HFFc6 (cell line): ENCODE results near the gene DCD. TPM values are rescaled to one million over a fixed set of nuclear protein-coding genes. Genes with fewer than 3 reads are reported as not detected.

Experiments used
- DNase-seq: peaks from one replicate; pipeline ENCODE4 v3.0.0-alpha.2; 2018
- H3K27ac Mint-ChIP-seq: 2 replicates; pipeline ENCODE4 v1.8.0; 2020; ENCODE audit warnings: mild to moderate bottlenecking, mixed read lengths
- H3K27me3 Mint-ChIP-seq: 2 replicates; pipeline ENCODE4 v1.8.0; 2021; ENCODE audit warnings: mild to moderate bottlenecking, moderate library complexity, mixed read lengths; ENCODE audit not compliant: insufficient read depth
- H3K36me3 Mint-ChIP-seq: 2 replicates; pipeline ENCODE4 v1.8.0; 2021; ENCODE audit warnings: low read depth, mixed read lengths
- H3K4me1 Mint-ChIP-seq: 2 replicates; pipeline ENCODE4 v1.8.0; 2020; ENCODE audit warnings: low read depth, mixed read lengths
- H3K4me3 Mint-ChIP-seq: 2 replicates; pipeline ENCODE4 v1.8.0; 2020; ENCODE audit warnings: mild to moderate bottlenecking, moderate library complexity, mixed read lengths
- H3K9me3 Mint-ChIP-seq: 2 replicates; pipeline ENCODE4 v1.8.0; 2020; ENCODE audit warnings: mild to moderate bottlenecking, mixed read lengths
- total RNA-seq, 6 experiments: library from RNA; stranded (reverse); fragmentation: NEBNext Ultra II Directional; extraction: Animal tissue kit (Norgen Biotek cat#: 25700); gene quantifications; 2 replicates in 1 of 6; 3 replicates in 5 of 6; pipeline ENCODE4 v1.2.3, GENCODE V29; 2021
- TF ChIP-seq, protein P1 (sequence below): fragments of 200-600 bp; sonication (generic); IDR thresholded peaks from 2 replicates; pipeline ENCODE4 v1.5.0; 2021; ENCODE audit warnings: antibody characterized with exemption, mild to moderate bottlenecking

DCD gene
- total RNA-seq, 6 experiments from 2014 or later = not detected

DNA sequence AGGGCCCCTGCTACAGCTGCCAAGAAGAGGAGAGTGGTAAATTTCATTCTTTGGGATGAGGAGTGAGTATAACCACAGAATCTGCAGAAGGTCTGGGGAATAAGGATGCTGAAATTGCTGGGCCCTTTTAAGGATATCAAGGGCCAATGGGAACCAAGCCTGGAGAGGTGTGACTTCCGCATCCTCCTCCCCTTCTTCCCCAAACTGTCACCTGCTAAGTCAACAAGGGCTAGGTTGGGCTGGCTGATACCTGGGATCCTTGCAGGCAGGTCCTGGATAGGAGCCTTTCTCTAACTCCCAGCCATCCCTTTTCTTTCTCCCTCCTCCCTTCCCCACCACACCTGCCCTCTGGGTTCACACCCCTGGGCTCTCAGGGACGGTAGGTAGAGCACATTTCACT is 13.4 kb downstream of the DCD start, which contains the start of gene LACRT:
LACRT (minus strand) TSS at position 101 of the 400 bp plus-strand sequence; CDS start at position 47, 54 bp downstream.
- Mint-ChIP-seq H3K27ac (no peak within 1 kb of the TSS), H3K9me3 (no peaks in the 10 kb centered on the region), H3K36me3 (no peaks in the 10 kb centered on the region), H3K4me3 (no peak within 1 kb of the TSS), H3K27me3 (peaks cover 12% of the 10 kb centered on the region), H3K4me1 (no peaks in the 10 kb centered on the region)
- DNase-seq = no peak
- TF ChIP-seq, protein P1, sequence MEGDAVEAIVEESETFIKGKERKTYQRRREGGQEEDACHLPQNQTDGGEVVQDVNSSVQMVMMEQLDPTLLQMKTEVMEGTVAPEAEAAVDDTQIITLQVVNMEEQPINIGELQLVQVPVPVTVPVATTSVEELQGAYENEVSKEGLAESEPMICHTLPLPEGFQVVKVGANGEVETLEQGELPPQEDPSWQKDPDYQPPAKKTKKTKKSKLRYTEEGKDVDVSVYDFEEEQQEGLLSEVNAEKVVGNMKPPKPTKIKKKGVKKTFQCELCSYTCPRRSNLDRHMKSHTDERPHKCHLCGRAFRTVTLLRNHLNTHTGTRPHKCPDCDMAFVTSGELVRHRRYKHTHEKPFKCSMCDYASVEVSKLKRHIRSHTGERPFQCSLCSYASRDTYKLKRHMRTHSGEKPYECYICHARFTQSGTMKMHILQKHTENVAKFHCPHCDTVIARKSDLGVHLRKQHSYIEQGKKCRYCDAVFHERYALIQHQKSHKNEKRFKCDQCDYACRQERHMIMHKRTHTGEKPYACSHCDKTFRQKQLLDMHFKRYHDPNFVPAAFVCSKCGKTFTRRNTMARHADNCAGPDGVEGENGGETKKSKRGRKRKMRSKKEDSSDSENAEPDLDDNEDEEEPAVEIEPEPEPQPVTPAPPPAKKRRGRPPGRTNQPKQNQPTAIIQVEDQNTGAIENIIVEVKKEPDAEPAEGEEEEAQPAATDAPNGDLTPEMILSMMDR = no peak

DNA sequence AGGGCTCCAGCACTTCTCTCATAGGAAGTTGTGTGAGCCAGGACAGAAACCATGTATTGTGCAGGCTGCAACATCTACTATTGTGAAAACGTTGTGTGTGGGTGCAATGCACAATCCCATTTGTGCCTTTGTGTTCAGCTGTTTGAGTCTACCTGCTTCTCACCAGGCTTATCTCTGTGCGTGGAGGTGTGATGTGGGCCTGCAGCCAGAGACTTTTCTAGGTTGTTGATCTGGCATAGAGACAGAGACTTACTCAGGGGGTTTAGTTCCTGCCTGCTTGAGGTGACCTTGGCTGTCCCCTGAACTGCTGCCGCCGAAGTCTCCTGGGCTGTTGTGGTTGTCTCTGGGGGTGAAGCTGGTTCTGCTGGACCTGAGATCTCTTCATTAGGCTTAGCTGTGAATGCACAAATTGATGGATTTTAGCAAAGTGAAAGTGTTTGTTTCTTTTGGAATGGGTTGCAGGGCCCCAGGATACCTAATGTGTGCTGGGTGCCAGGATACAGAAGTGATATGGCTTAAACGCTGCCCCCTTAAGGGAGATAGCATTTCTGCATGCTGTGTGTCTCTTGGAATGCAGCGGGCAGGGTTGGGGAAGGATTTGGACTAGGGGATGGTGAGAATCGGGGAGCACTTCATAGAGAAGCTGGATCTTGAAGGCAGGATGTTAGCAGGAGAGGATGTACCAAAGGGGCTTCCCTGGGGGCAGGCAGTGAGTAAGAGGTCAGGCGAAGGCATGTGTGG is 16.0 kb downstream of the DCD start:
- H3K9me3 Mint-ChIP-seq = peaks cover 2% of the 10 kb centered on the region
- TF ChIP-seq, protein P1 = no peak
- H3K4me3 Mint-ChIP-seq = no peak overlapping the region
- H3K4me1 Mint-ChIP-seq = no peaks in the 10 kb centered on the region
- peaks cover 15% of the 10 kb centered on the region for H3K27me3 Mint-ChIP-seq
- no peaks in the 10 kb centered on the region for H3K36me3 Mint-ChIP-seq
- no peak overlapping the region for H3K27ac Mint-ChIP-seq
- no peak for DNase-seq

DNA sequence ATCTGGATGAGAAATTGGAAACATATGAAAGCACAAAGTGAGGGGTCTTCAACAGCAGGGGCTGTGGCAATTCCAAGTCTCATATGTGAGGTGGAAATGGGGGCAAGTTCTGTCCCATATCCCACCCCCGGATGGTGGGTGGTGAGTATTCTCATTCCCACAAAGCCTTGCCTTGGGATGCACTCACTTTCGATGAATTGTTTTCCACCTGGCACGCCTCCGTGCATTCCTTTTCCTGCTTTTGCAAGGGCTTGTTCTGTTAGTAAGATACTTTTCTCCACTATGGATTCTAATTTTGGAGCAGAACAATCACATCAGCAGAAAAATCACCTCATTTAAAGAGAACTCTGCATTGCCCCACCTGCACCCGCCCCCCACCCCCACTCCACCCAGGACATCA is 16.6 kb downstream of the DCD start:
- TF ChIP-seq, protein P1 = no peak
- peaks cover 7% of the 10 kb centered on the region for H3K9me3 Mint-ChIP-seq
- H3K4me3 Mint-ChIP-seq = no peak overlapping the region
- H3K36me3 Mint-ChIP-seq = no peaks in the 10 kb centered on the region
- no peak overlapping the region for H3K27ac Mint-ChIP-seq
- no peaks in the 10 kb centered on the region for H3K4me1 Mint-ChIP-seq
- peaks cover 12% of the 10 kb centered on the region for H3K27me3 Mint-ChIP-seq
- no peak for DNase-seq

DNA sequence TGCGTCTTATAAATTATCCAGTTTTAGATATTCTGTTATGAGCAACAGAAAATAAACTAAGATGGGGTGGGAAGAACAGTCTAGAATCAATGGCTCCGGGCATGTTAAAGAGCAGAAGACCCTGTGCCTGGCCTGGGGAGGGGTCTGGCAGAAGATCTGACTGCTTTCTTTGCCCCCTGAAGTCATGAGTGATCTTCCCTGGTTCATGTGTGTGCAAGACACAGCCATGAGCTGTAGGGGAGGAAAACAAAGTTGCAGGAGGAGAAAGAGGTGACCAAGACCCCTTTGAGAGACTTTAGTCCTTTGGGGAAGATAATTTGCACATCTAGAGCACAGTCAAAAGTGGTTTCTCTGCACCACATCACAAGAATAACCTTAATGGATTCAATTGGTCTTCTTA is 18.2 kb downstream of the DCD start:
- no peak overlapping the region for H3K27ac Mint-ChIP-seq
- H3K27me3 Mint-ChIP-seq = peaks cover 8% of the 10 kb centered on the region
- no peak overlapping the region for H3K4me3 Mint-ChIP-seq
- TF ChIP-seq, protein P1 = no peak
- DNase-seq = no peak
- H3K36me3 Mint-ChIP-seq = no peaks in the 10 kb centered on the region
- peaks cover 7% of the 10 kb centered on the region for H3K9me3 Mint-ChIP-seq
- H3K4me1 Mint-ChIP-seq = no peaks in the 10 kb centered on the region

DNA sequence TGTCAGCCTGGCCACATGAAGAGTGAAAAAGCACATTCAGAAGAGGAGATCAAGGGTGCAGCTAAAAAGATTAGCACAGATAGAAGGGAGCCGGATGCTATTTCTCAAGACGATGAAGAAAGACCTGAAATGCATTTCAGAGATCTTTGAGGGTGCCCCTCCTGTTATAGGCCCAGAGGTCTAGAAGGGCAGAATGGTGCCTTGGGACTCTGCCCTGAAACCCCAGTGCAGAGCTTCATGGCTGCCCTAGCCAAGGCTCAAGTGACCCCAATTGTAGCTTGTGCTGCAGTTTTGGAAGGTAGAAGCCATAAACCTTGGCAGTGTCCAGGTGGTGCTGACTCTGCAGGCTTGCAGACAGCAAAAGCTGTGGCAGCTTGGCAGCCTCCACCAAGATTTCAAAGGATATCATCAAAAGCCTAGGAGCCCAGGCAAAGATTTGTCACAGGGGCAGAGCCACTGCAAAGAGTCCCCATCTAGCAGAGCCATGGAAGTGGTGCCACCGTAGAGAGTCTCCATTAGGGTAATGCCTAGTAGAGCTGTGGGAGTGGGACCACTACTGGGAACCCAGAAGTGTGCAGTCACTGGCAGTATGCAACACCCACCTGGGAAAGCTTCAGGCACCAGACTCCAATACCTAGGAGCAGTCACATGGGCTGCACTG is 19.8 kb downstream of the DCD start:
- peaks cover 7% of the 10 kb centered on the region for H3K9me3 Mint-ChIP-seq
- no peak overlapping the region for H3K4me3 Mint-ChIP-seq
- H3K36me3 Mint-ChIP-seq = no peaks in the 10 kb centered on the region
- DNase-seq = no peak
- peaks cover 7% of the 10 kb centered on the region for H3K27me3 Mint-ChIP-seq
- TF ChIP-seq, protein P1 = no peak
- H3K4me1 Mint-ChIP-seq = no peaks in the 10 kb centered on the region
- H3K27ac Mint-ChIP-seq = no peak overlapping the region
